GM21576 (cell line): ENCODE results near the gene ZNF112.

Experiments used
- ATAC-seq: cut with Tn5 transposase; IDR thresholded peaks from one replicate; pipeline ENCODE4 v1.9.1; 2021; ENCODE audit warnings: mild to moderate bottlenecking, moderate library complexity; ENCODE audit not compliant: unreplicated experiment

The ZNF112 gene

GRCh38 chr19:44284968-44285367 is 71.5 kb downstream of the ZNF112 start:
- no peak for ATAC-seq

GRCh38 chr19:44282846-44283245 is 73.6 kb downstream of the ZNF112 start:
- ATAC-seq, result no peak

GRCh38 chr19:44280916-44281315 is 75.6 kb downstream of the ZNF112 start:
- no peak for ATAC-seq

- no peak for ATAC-seq
Measured at GRCh38 chr19:44278181-44278690, 78.2 kb downstream of the ZNF112 start.

GRCh38 chr19:44277331-44277730 is 79.1 kb downstream of the ZNF112 start:
- ATAC-seq, result no peak
